GM12874 (cell line): ENCODE results near the gene ADAMTS10.

Experiments
- TF ChIP-seq, protein P1 (sequence below): IDR thresholded peaks from 2 replicates; pipeline ENCODE4 v1.5.1; 2011; ENCODE audit warnings: low read depth, mild to moderate bottlenecking, control low read depth, low read length, moderate library complexity; ENCODE audit not compliant: insufficient read depth

ADAMTS10 gene

DNA sequence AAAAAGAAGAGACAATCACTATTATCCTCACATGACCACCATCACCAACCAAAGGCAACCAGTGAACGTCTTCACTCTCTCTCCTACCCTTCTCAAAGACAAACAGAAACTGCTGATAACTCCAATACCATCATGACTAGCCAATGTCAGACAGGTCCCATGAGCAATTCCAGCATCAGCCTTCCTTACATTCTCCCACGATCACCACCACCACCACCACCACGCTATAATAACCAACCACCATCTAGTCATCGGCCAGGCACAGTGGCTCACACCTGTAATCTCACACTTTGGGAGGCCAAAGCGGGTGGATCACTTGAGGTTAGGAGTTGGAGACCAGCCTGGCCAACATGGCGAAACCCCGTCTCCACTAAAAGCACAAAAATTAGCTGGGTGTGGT lies 37.2 kb downstream of the ADAMTS10 start:
- TF ChIP-seq, protein P1, sequence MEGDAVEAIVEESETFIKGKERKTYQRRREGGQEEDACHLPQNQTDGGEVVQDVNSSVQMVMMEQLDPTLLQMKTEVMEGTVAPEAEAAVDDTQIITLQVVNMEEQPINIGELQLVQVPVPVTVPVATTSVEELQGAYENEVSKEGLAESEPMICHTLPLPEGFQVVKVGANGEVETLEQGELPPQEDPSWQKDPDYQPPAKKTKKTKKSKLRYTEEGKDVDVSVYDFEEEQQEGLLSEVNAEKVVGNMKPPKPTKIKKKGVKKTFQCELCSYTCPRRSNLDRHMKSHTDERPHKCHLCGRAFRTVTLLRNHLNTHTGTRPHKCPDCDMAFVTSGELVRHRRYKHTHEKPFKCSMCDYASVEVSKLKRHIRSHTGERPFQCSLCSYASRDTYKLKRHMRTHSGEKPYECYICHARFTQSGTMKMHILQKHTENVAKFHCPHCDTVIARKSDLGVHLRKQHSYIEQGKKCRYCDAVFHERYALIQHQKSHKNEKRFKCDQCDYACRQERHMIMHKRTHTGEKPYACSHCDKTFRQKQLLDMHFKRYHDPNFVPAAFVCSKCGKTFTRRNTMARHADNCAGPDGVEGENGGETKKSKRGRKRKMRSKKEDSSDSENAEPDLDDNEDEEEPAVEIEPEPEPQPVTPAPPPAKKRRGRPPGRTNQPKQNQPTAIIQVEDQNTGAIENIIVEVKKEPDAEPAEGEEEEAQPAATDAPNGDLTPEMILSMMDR = no peak

DNA sequence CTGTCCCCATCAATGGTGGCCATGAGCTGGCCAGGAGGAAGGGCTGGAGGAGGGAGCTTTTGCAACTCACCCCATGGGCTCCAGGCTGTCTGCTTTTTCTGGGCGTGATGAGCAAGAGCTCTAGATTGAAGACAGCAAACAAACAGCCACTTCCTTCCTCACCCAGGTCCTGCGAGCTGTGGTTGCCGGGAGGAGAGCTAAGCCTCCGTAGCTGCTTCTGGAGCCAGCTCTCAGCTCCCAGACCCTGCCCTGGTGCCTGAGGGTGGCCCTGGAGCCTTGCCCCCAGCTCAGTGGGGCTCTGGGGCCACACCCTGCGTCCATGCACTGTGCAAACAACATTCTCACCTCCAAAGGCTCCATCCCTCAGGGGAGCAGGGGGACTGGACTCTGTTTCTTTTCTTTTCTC lies 39.5 kb downstream of the ADAMTS10 start:
- TF ChIP-seq, protein P1 = no peak

DNA sequence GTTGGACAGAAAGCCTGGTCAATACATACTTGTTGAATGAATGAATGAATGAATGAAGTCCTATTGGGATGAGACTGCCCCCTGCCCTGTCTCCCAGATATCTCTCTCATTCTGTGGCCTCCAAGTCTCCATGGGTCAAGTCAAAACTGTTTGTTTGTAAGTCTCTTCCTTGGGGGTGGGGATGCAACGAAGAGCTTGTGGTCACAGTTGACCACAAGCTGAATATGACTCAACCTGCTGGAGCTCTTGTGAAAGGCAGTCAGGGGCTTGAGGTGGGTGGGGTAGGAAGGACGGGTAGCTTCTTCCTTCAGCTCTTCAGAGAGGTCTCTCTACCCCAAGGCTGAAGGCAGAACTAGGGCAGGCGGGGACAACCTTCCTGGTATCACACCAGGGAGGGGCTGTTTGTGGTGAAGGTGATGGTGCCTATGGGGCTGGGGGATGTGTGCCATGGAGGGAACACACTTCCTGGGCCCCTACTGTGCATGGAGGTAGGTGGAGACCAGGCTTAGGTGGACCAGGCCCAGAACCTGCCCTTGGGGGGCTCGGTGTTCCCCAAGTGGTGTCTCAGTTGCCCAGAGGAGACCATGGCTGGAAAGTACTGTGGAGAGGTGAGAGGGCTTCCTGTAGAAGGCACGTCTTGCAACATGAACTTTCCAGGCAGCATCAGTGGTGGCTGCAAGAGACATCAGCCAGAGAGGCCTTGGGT lies 41.3 kb downstream of the ADAMTS10 start:
- TF ChIP-seq, protein P1 = no peak

DNA sequence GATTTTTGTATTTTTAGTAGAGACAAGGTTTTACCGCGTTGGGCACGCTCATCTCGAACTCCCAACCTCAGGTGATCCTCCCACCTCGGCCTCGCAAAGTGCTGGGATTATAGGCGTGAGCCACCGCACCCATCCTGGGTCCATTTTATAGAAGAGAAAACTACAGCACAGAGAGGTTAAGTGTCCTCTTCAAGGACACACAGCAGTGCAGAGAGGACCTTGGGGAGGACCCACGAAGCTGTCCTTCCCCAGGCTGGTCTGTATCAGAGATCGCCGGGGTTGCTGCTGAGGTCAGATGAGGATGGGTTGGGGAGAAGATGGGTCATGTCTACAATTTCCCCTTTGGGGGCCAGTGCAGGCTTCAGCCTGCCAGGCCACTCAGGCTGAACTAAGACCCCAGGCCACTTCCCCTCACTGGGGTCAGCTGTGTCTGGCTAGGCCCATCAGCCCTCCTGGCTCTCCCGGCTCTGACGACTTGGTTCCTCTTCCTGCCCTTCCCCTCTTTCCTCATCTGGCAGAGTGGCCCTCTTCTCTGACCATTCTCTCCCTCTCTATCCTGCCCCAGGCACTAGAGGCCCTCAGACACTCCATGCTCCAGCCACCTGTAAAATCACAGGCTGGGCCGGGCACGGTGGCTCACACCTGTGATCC lies 42.9 kb downstream of the ADAMTS10 start:
- TF ChIP-seq, protein P1 = no peak

DNA sequence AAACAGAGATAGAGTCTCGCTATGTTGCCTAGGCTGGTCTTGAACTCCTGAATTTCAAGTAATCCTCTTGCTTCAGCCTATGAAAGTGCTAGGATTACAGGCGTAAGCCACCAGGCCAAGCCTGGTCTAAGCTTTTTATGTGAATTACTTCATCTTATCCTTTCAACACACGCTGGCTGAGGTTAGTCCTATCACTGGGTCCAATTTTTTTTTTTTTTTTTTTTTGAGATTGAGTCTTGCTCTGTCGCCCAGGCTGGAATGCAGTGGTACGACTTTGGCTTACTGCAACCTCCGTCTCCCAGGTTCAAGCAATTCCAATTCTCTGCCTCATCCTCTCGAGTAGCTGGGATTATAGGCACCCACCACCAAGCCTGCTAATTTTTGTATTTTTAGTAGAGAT lies 43.7 kb downstream of the ADAMTS10 start:
- TF ChIP-seq, protein P1 = no peak

DNA sequence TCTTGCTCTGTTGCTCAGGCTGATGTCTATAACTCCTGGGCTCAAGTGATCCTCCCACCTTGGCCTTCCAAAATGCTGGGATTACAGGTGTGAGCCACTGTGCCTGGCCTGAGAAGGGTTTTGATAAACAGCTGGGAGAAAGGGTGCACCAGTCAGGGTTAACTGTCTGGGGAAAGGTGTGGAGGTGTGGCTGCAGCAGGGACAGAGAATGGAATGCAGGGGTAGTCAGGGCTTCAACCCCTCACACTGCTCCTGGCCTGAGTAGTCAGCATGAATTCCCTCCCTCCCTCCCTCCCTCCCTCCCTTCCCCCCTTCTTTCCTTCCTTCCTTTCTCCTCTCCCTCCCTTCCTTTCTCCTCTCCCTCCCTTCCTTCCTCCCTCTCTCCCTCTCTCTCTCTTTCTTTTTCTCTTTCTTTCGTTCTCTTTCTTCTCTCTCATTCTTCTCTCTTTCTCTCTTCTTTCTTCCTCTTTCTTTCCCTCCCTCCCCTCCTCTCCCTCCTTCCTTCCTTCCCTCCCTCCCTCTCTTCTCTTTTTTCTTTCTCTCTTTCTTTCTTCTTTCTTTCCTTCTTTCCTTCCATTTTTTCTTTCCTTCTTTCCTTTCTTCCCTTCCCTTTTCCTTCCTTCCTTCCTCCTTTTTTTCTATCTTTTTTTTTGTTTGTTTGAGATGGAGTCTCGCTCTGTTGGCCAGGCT lies 49.3 kb downstream of the ADAMTS10 start:
- TF ChIP-seq, protein P1 = no peak

DNA sequence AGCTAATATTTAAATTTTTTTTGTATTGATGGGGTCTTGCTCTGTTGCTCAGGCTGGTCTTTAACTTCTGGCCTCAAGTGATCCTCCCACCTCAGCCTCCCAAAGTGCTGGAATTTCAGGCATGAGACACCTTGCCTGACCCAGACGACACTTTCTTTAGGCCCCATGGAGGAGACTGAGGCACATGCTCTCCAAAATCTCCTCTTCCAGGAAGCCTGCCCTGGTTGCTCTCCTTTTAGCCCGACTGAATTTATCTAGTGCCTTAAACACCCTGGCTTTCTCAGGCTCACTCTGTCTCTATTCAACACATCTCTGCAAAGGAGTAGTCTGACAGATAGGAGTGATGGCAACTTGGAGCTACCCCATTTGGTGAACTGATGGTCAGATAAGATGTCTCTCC lies 52.2 kb downstream of the ADAMTS10 start:
- TF ChIP-seq, protein P1 = no peak
